ENCODE data around the gene MYO5C.
"Not testable (repeated sequence)": the region's sequence is repeated elsewhere in the genome, so short reads cannot be mapped to it uniquely, and the experiment has no call there.

The MYO5C gene

GRCh38 chr15:52303093-52303772 is 7.6 kb upstream of the MYO5C start:
- no peak for DNase-seq

GRCh38 chr15:52301265-52301847 is 5.8 kb upstream of the MYO5C start:
- no peak for DNase-seq

- DNase-seq = no peak
Measured at GRCh38 chr15:52294881-52295420, 653 bp downstream of the MYO5C start.

GRCh38 chr15:52292780-52293392 is 2.7 kb downstream of the MYO5C start:
- no peak for DNase-seq

GRCh38 chr15:52291204-52291603 is 4.4 kb downstream of the MYO5C start:
- no peak for DNase-seq

- DNase-seq = no peak
Measured at GRCh38 chr15:52290800-52291199, 4.8 kb downstream of the MYO5C start.

- no peak for DNase-seq
Measured at GRCh38 chr15:52290329-52290728, 5.3 kb downstream of the MYO5C start.

- DNase-seq = no peak
Measured at GRCh38 chr15:52289629-52290081, 5.9 kb downstream of the MYO5C start.

- no peak for DNase-seq
Measured at GRCh38 chr15:52288986-52289385, 6.6 kb downstream of the MYO5C start.

- DNase-seq = no peak
Measured at GRCh38 chr15:52288051-52288942, 7.3 kb downstream of the MYO5C start.

- DNase-seq = no peak
Measured at GRCh38 chr15:52287114-52287513, 8.5 kb downstream of the MYO5C start.

GRCh38 chr15:52285941-52286340 is 9.7 kb downstream of the MYO5C start:
- DNase-seq = not testable (repeated sequence)

GRCh38 chr15:52284164-52284563 is 11.4 kb downstream of the MYO5C start:
- no peak for DNase-seq

GRCh38 chr15:52283281-52283680 is 12.3 kb downstream of the MYO5C start:
- DNase-seq = no peak

- DNase-seq = no peak
Measured at GRCh38 chr15:52282418-52282817, 13.2 kb downstream of the MYO5C start.

- no peak for DNase-seq
Measured at GRCh38 chr15:52281085-52282035, 14.2 kb downstream of the MYO5C start.

- DNase-seq = no peak
Measured at GRCh38 chr15:52280326-52281084, 15.1 kb downstream of the MYO5C start.

GRCh38 chr15:52278636-52279367 is 16.8 kb downstream of the MYO5C start:
- no peak for DNase-seq

- no peak for DNase-seq
Measured at GRCh38 chr15:52278135-52278534, 17.5 kb downstream of the MYO5C start.

GRCh38 chr15:52277575-52277974 is 18.0 kb downstream of the MYO5C start:
- no peak for DNase-seq

All from activated CD4-positive, alpha-beta T cell treated with anti-CD3 and anti-CD28 coated beads, Interleukin-2, amount 50 U/mL, for 48 hours (primary cell).